HUES6 (cell line): Measurements from ENCODE around the gene PIK3R1.

ENCODE experiments used
- H3K27ac ChIP-seq: 2 replicates; pipeline ENCODE4 v1.7.0; 2013; ENCODE audit warnings: low read depth, mild to moderate bottlenecking, low read length, inconsistent platforms
- H3K27me3 ChIP-seq: 2 replicates; pipeline ENCODE4 v1.6.1; 2013; ENCODE audit warnings: low read length; ENCODE audit not compliant: control insufficient read depth, insufficient read depth
- H3K36me3 ChIP-seq: 2 replicates; pipeline ENCODE4 v1.6.1; 2013; ENCODE audit warnings: low read length; ENCODE audit not compliant: control insufficient read depth, insufficient read depth
- H3K4me1 ChIP-seq: 2 replicates; pipeline ENCODE4 v1.6.1; 2013; ENCODE audit warnings: low read length; ENCODE audit not compliant: control insufficient read depth, insufficient read depth
- H3K4me3 ChIP-seq: 2 replicates; pipeline ENCODE4 v1.5.1; 2013; ENCODE audit warnings: low read depth, low read length
- H3K9ac ChIP-seq: one replicate; pipeline ENCODE4 v1.6.1; 2013; ENCODE audit warnings: mild to moderate bottlenecking, low read length
- H3K9me3 ChIP-seq: 2 replicates; pipeline ENCODE4 v1.6.1; 2013; ENCODE audit warnings: low read depth, low read length; ENCODE audit not compliant: control insufficient read depth, insufficient read depth

The PIK3R1 gene

GRCh38 chr5:68269820-68270219 is 54.3 kb downstream of the PIK3R1 start:
- no peak overlapping the region for H3K9ac ChIP-seq
- H3K4me1 ChIP-seq, result no peaks in the 10 kb centered on the region; the same call in 1 of the 2 replicates
- no peak overlapping the region for H3K4me3 ChIP-seq
- no peaks in the 10 kb centered on the region; the same call in 1 of the 2 replicates for H3K9me3 ChIP-seq
- H3K27ac ChIP-seq, result no peak overlapping the region
- H3K27me3 ChIP-seq, result no peaks in the 10 kb centered on the region
- no peaks in the 10 kb centered on the region; the same call in 1 of the 2 replicates for H3K36me3 ChIP-seq

GRCh38 chr5:68270399-68270975 is 54.9 kb downstream of the PIK3R1 start:
- Histone ChIP-seq H3K27ac (no peak overlapping the region), H3K9me3 (no peaks in the 10 kb centered on the region), H3K36me3 (no peaks in the 10 kb centered on the region; the same call in 1 of the 2 replicates), H3K4me3 (no peak overlapping the region), H3K4me1 (no peaks in the 10 kb centered on the region; the same call in 1 of the 2 replicates), H3K9ac (no peak overlapping the region), H3K27me3 (no peaks in the 10 kb centered on the region)

GRCh38 chr5:68271124-68271523 is 55.6 kb downstream of the PIK3R1 start:
- no peaks in the 10 kb centered on the region for H3K27me3 ChIP-seq
- no peaks in the 10 kb centered on the region for H3K9me3 ChIP-seq
- no peak overlapping the region for H3K4me3 ChIP-seq
- H3K9ac ChIP-seq, result no peak overlapping the region
- no peaks in the 10 kb centered on the region; the same call in 1 of the 2 replicates for H3K36me3 ChIP-seq
- H3K4me1 ChIP-seq, result no peaks in the 10 kb centered on the region; the same call in 1 of the 2 replicates
- H3K27ac ChIP-seq, result no peak overlapping the region

GRCh38 chr5:68272289-68272688 is 56.7 kb downstream of the PIK3R1 start:
- no peaks in the 10 kb centered on the region for H3K27me3 ChIP-seq
- H3K9ac ChIP-seq, result no peak overlapping the region
- H3K36me3 ChIP-seq, result peaks cover 2% of the 10 kb centered on the region; the same call in 1 of the 2 replicates
- no peak overlapping the region for H3K4me3 ChIP-seq
- no peaks in the 10 kb centered on the region for H3K9me3 ChIP-seq
- H3K27ac ChIP-seq, result no peak overlapping the region
- H3K4me1 ChIP-seq, result no peaks in the 10 kb centered on the region; the same call in 1 of the 2 replicates

- no peak overlapping the region for H3K4me3 ChIP-seq
- no peaks in the 10 kb centered on the region for H3K27me3 ChIP-seq
- no peak overlapping the region for H3K9ac ChIP-seq
- no peaks in the 10 kb centered on the region for H3K4me1 ChIP-seq
- H3K36me3 ChIP-seq, result peaks cover 3% of the 10 kb centered on the region; the same call in 1 of the 2 replicates
- H3K27ac ChIP-seq, result no peak overlapping the region
- no peaks in the 10 kb centered on the region for H3K9me3 ChIP-seq
These were observed 58.3 kb downstream of the PIK3R1 start for GRCh38 chr5:68273717-68274409.

GRCh38 chr5:68274847-68275651 is 59.5 kb downstream of the PIK3R1 start:
- no peak overlapping the region for H3K9ac ChIP-seq
- H3K4me1 ChIP-seq, result no peaks in the 10 kb centered on the region
- no peak overlapping the region for H3K27ac ChIP-seq

GRCh38 chr5:68276740-68277139 is 61.2 kb downstream of the PIK3R1 start:
- Histone ChIP-seq H3K4me3 (no peak overlapping the region), H3K4me1 (no peaks in the 10 kb centered on the region), H3K36me3 (peaks cover 26% of the 10 kb centered on the region), H3K9me3 (no peaks in the 10 kb centered on the region), H3K27me3 (no peaks in the 10 kb centered on the region), H3K9ac (no peak overlapping the region), H3K27ac (no peak overlapping the region)

More at GRCh38 chr5:68274847-68275651, 59.5 kb downstream of the PIK3R1 start:
- H3K27me3 ChIP-seq, result no peaks in the 10 kb centered on the region
- H3K36me3 ChIP-seq, result peaks cover 12% of the 10 kb centered on the region
- H3K4me3 ChIP-seq, result no peak overlapping the region
- no peaks in the 10 kb centered on the region for H3K9me3 ChIP-seq

GRCh38 chr5:68277431-68277830 is 61.9 kb downstream of the PIK3R1 start:
- no peaks in the 10 kb centered on the region for H3K27me3 ChIP-seq
- H3K36me3 ChIP-seq, result peaks cover 31% of the 10 kb centered on the region
- no peak overlapping the region for H3K27ac ChIP-seq
- no peaks in the 10 kb centered on the region for H3K9me3 ChIP-seq
- H3K9ac ChIP-seq, result no peak overlapping the region
- H3K4me3 ChIP-seq, result no peak overlapping the region
- H3K4me1 ChIP-seq, result no peaks in the 10 kb centered on the region

GRCh38 chr5:68279984-68280383 is 64.4 kb downstream of the PIK3R1 start:
- Histone ChIP-seq H3K4me1 (no peaks in the 10 kb centered on the region), H3K27me3 (no peaks in the 10 kb centered on the region), H3K9me3 (no peaks in the 10 kb centered on the region), H3K27ac (no peak overlapping the region), H3K36me3 (peaks cover 41% of the 10 kb centered on the region), H3K9ac (no peak overlapping the region), H3K4me3 (no peak overlapping the region)

- H3K9ac ChIP-seq, result no peak overlapping the region
- H3K4me1 ChIP-seq, result no peaks in the 10 kb centered on the region
- no peak overlapping the region for H3K27ac ChIP-seq
- peaks cover 41% of the 10 kb centered on the region for H3K36me3 ChIP-seq
- H3K27me3 ChIP-seq, result no peaks in the 10 kb centered on the region
- no peak overlapping the region for H3K4me3 ChIP-seq
- H3K9me3 ChIP-seq, result no peaks in the 10 kb centered on the region
These were observed 66.4 kb downstream of the PIK3R1 start for GRCh38 chr5:68282001-68282400.

- H3K36me3 ChIP-seq, result peaks cover 39% of the 10 kb centered on the region
These were observed 68.2 kb downstream of the PIK3R1 start for GRCh38 chr5:68283766-68284165.

More at GRCh38 chr5:68283766-68284165, 68.2 kb downstream of the PIK3R1 start:
- no peak overlapping the region for H3K9ac ChIP-seq
- H3K27me3 ChIP-seq, result no peaks in the 10 kb centered on the region
- no peaks in the 10 kb centered on the region for H3K9me3 ChIP-seq
- no peak overlapping the region for H3K27ac ChIP-seq
- H3K4me1 ChIP-seq, result peaks cover 7% of the 10 kb centered on the region
- no peak overlapping the region for H3K4me3 ChIP-seq
